HG03378 (cell line): ENCODE results near the gene KCNG3.

Experiments
- ATAC-seq: cut with Tn5 transposase; IDR thresholded peaks from one replicate; pipeline ENCODE4 v1.9.1; 2021; ENCODE audit warnings: mild to moderate bottlenecking, moderate library complexity; ENCODE audit not compliant: unreplicated experiment

Gene KCNG3

GRCh38 chr2:42493468-42494354, at the start of gene KCNG3:
Gene KCNG3 (minus strand): TSS chr2:42493982. CDS start chr2:42493501, 481 bp downstream.
- ATAC-seq: no peak

GRCh38 chr2:42542871-42543270, 49.1 kb upstream of the KCNG3 start:
- ATAC-seq: no peak

GRCh38 chr2:42537493-42537892, 43.7 kb upstream of the KCNG3 start:
- no peak for ATAC-seq

GRCh38 chr2:42532397-42532796, 38.6 kb upstream of the KCNG3 start:
- ATAC-seq: no peak

- no peak for ATAC-seq
These were observed 29.6 kb upstream of the KCNG3 start for GRCh38 chr2:42523341-42523740.

- no peak for ATAC-seq
These were observed 28.3 kb upstream of the KCNG3 start for GRCh38 chr2:42522035-42522434.

- no peak for ATAC-seq
These were observed 25.8 kb upstream of the KCNG3 start for GRCh38 chr2:42519624-42520023.

GRCh38 chr2:42516418-42516901, 22.7 kb upstream of the KCNG3 start:
- ATAC-seq: no peak

- ATAC-seq: no peak
These were observed 19.6 kb upstream of the KCNG3 start for GRCh38 chr2:42513252-42513918.

GRCh38 chr2:42510608-42511243, 16.9 kb upstream of the KCNG3 start:
- no peak for ATAC-seq

GRCh38 chr2:42510191-42510590, 16.4 kb upstream of the KCNG3 start:
- ATAC-seq: no peak

GRCh38 chr2:42504364-42505230, 10.8 kb upstream of the KCNG3 start:
- no peak for ATAC-seq

GRCh38 chr2:42503291-42503690, 9.5 kb upstream of the KCNG3 start:
- ATAC-seq: no peak

- no peak for ATAC-seq
These were observed 4.7 kb upstream of the KCNG3 start for GRCh38 chr2:42498497-42498896.

GRCh38 chr2:42495611-42496010, 1.8 kb upstream of the KCNG3 start:
- no peak for ATAC-seq

GRCh38 chr2:42495234-42495581, 1.4 kb upstream of the KCNG3 start:
- no peak for ATAC-seq

GRCh38 chr2:42494355-42495233, 812 bp upstream of the KCNG3 start:
- ATAC-seq: peak; percentile 71

GRCh38 chr2:42492691-42493467, 903 bp downstream of the KCNG3 start:
- ATAC-seq: no peak

- ATAC-seq: no peak
These were observed 5.5 kb downstream of the KCNG3 start for GRCh38 chr2:42488297-42488696.
